ENCODE measurements around the gene SPACA6.

GRCh38 chr19:51715850-51716249 lies 22.7 kb downstream of the SPACA6 start:
- no peak for TF ChIP-seq CTCF (IDR thresholded peaks at IDR 0.05)
- no peak for TF ChIP-seq POLR2AphosphoS5 (IDR thresholded peaks at IDR 0.05)

Data from esophagus muscularis mucosa (tissue), 3 donors.